Prostate gland (tissue), 2 donors: ENCODE results near the gene CHST8. TPM values are rescaled to one million over a fixed set of nuclear protein-coding genes. Genes with fewer than 3 reads are reported as not detected.

Experiments used
- DNase-seq: peaks from one replicate; pipeline ENCODE4 v3.0.0-alpha.2; 2019; ENCODE audit warnings: low spot score
- H3K27ac ChIP-seq, 2 donors: fragments of 200-600 bp; sonication (generic); 2 replicates each; pipeline ENCODE4 v1.5.1; 2017 to 2019
- H3K27me3 ChIP-seq: fragments of 200-600 bp; sonication (generic); replicated peaks from 2 replicates; pipeline ENCODE4 v1.5.1; 2019; ENCODE audit not compliant: insufficient read depth
- H3K36me3 ChIP-seq, 2 donors: fragments of 200-600 bp; sonication (generic); 1 replicate in 1 of 2; 2 replicates in 1 of 2; pipeline versions ENCODE4 v1.5.1 to v1.8.1; 2017 to 2019
- H3K4me1 ChIP-seq: fragments of 200-600 bp; sonication (generic); replicated peaks from 2 replicates; pipeline ENCODE4 v1.5.1; 2019
- H3K4me3 ChIP-seq, 2 donors: fragments of 200-600 bp; sonication (generic); 2 replicates each; pipeline ENCODE4 v1.5.1; 2017 to 2019
- H3K9me3 ChIP-seq: fragments of 200-600 bp; sonication (generic); 2 replicates; pipeline ENCODE4 v1.5.1; 2017
- POLR2A ChIP-seq: fragments of 450-650 bp; IDR thresholded peaks from one replicate; pipeline ENCODE4 v1.6.1; 2016; ENCODE audit warnings: antibody characterized with exemption, mild to moderate bottlenecking
- POLR2AphosphoS5 ChIP-seq: sonication (generic); formaldehyde crosslinking; IDR thresholded peaks from one replicate; pipeline ENCODE4 v1.6.1; 2017; ENCODE audit warnings: antibody characterized with exemption
- WGBS: methylation state at CpG from one replicate; pipeline ENCODE4 v1.1.5; 2018; 5-methylcytosine and 5-hydroxymethylcytosine counted together
- intact Hi-C: fragments of 100-400 bp; cut with DNase I; formaldehyde crosslinking; loops from one replicate; pipeline ENCODE4 v1.14.2; 2022
- total RNA-seq, 2 donors: library from RNA; depleted of rRNA; stranded (reverse); fragments of >200 nt; gene quantifications; one replicate each; pipeline ENCODE4 v1.1.0, GENCODE V29; 2016
- TF ChIP-seq, protein P1 (sequence below), 4 experiments: fragments of 200-600 bp in 2 of 4; fragments of 450-650 bp in 2 of 4; sonication (generic) in 2 of 4; IDR thresholded peaks; 1 replicate in 3 of 4; 2 replicates in 1 of 4; pipeline ENCODE4 v1.5.1; 2016 to 2019; ENCODE audit warnings: antibody characterized with exemption in 4 of 4, mild to moderate bottlenecking in 2 of 4, moderate library complexity in 2 of 4

The CHST8 gene
- total RNA-seq, 2 donors from 2014 or later, result 1.3 to 2.7 TPM

DNA sequence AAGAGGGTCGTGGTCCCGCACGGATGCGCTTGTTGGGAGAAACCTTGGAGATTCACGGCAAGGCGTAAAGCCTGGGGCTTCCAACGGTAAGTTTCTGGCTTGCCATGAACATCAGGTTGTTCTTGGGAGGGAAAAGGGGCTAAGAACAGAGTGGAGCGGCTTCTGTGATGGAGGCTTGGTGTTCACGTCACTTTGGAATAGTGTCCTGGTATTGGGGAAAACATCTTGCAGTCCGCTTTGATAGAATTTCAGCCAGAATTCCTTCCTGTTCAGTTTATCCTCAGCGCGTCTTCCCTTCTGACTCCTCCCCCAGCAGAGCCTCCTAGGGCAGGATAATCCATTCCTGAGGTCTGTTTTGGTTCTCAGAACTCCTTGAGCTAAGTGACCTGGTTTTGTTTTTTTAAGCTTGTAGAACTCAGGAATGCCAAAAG is 176.9 kb downstream of the CHST8 start:
- Histone ChIP-seq H3K4me3 (peak overlapping the region; percentile 54 to 80), H3K27me3 (no peaks in the 10 kb centered on the region), H3K9me3 (no peaks in the 10 kb centered on the region), H3K27ac (peak overlapping the region; percentile 91 to 96), H3K4me1 (no peaks in the 10 kb centered on the region), H3K36me3 (no peaks in the 10 kb centered on the region)
- no peak for TF ChIP-seq POLR2AphosphoS5
- TF ChIP-seq, protein P1, sequence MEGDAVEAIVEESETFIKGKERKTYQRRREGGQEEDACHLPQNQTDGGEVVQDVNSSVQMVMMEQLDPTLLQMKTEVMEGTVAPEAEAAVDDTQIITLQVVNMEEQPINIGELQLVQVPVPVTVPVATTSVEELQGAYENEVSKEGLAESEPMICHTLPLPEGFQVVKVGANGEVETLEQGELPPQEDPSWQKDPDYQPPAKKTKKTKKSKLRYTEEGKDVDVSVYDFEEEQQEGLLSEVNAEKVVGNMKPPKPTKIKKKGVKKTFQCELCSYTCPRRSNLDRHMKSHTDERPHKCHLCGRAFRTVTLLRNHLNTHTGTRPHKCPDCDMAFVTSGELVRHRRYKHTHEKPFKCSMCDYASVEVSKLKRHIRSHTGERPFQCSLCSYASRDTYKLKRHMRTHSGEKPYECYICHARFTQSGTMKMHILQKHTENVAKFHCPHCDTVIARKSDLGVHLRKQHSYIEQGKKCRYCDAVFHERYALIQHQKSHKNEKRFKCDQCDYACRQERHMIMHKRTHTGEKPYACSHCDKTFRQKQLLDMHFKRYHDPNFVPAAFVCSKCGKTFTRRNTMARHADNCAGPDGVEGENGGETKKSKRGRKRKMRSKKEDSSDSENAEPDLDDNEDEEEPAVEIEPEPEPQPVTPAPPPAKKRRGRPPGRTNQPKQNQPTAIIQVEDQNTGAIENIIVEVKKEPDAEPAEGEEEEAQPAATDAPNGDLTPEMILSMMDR (IDR thresholded peaks at IDR 0.05), result no peak
- TF ChIP-seq POLR2A, result no peak
- WGBS, result 54% methylated on average over 12 of the region's 12 CpGs
- DNase-seq, result no peak
- intact Hi-C loops, result no loop called here

DNA sequence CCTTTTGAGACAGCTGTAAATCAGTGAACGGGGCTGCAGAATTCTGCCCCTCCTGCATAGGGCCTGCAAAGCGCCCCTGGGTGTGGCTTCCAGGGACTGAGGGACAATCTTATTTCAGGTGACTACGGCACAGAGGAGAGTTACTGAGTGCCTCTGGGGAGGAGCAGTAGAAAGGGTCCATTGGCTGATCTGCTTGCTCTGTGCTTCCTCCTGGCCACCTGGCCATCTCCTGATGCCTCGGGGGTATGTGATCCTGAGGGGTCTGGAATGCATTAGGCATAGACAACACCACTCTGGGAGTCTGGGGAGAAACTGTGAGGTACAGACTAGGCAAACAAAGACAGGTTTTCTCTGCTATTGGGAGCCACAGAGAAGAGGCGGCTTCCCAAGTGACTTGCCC is 177.7 kb downstream of the CHST8 start:
- H3K27ac ChIP-seq, result peak overlapping the region in 1 of 2 donors; percentile 91
- no peaks in the 10 kb centered on the region for H3K27me3 ChIP-seq
- 74% methylated on average over 5 of the region's 5 CpGs for WGBS
- H3K4me3 ChIP-seq, result no peak overlapping the region
- intact Hi-C loops, result no loop called here
- TF ChIP-seq POLR2A (no peak), POLR2AphosphoS5 (no peak)
- TF ChIP-seq, protein P1 (IDR thresholded peaks at IDR 0.05), result no peak
- DNase-seq, result no peak
- H3K9me3 ChIP-seq, result no peaks in the 10 kb centered on the region
- no peaks in the 10 kb centered on the region for H3K4me1 ChIP-seq
- no peaks in the 10 kb centered on the region for H3K36me3 ChIP-seq

DNA sequence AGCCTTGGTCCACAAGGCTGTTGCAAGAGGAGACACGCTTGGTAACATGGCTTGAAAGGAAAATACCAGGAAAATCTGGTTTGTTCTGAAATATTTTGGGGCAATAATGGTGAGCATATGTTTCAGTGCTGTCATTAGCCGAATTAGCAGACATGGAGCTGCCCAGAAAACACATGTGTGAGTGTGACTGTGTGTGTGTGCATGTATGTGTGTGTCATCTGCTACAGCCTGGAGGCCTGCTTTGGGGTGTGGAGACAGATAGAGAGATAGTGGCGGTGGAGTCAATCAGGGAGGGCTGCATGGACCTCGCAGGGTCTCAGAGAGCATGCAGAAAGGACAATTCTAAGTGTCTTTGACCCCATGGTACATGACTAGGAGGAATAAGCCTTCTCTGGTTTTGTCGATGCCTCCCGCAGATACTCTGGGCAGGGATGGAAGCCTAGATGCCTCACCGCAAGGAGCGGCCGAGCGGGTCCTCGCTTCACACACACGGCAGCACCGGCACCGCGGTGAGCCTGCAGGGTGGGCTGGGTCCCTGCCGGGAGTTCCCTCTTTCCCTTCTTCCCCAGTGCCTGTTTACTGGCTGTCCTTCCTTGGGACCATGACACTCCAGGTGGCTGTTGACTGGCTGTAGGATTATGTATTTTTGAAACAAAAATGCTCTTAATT is 178.4 kb downstream of the CHST8 start:
- intact Hi-C loops, result no loop called here
- DNase-seq, result no peak
- WGBS, result 91% methylated on average over 16 of the region's 16 CpGs
- H3K27me3 ChIP-seq, result no peaks in the 10 kb centered on the region
- no peaks in the 10 kb centered on the region for H3K9me3 ChIP-seq
- no peak overlapping the region for H3K4me3 ChIP-seq
- no peaks in the 10 kb centered on the region for H3K36me3 ChIP-seq
- H3K4me1 ChIP-seq, result no peaks in the 10 kb centered on the region
- H3K27ac ChIP-seq, result no peak overlapping the region
- no peak for TF ChIP-seq POLR2AphosphoS5
- TF ChIP-seq POLR2A, result no peak
- TF ChIP-seq, protein P1 (IDR thresholded peaks at IDR 0.05), result no peak

DNA sequence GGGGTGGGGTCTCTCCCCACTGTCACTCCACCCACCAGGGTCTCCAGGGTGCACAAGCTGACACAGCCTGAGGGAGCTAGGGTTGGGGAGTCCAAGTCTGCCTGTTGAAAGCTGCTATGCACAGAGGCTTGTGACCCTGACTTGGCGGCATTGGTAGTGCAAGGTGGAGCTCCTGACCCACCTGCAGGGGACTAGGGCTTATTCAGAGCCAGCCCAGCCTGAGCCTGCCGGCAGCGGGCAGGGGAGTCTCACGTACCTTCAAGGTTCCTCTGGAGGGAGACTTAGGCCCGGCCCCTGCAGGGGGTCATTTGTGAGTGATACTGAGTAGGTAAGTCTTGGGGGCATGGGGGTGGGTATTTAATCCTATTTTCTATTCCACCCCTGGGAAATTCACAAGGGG is 179.7 kb downstream of the CHST8 start:
- no peak overlapping the region for H3K4me3 ChIP-seq
- H3K9me3 ChIP-seq, result no peaks in the 10 kb centered on the region
- DNase-seq, result no peak
- H3K4me1 ChIP-seq, result no peaks in the 10 kb centered on the region
- intact Hi-C loops, result no loop called here
- H3K27ac ChIP-seq, result no peak overlapping the region
- WGBS, result 89% methylated on average over 5 of the region's 5 CpGs
- H3K27me3 ChIP-seq, result no peaks in the 10 kb centered on the region
- no peaks in the 10 kb centered on the region for H3K36me3 ChIP-seq
- TF ChIP-seq, protein P1 (IDR thresholded peaks at IDR 0.05), result no peak
- TF ChIP-seq POLR2A (no peak), POLR2AphosphoS5 (no peak)

DNA sequence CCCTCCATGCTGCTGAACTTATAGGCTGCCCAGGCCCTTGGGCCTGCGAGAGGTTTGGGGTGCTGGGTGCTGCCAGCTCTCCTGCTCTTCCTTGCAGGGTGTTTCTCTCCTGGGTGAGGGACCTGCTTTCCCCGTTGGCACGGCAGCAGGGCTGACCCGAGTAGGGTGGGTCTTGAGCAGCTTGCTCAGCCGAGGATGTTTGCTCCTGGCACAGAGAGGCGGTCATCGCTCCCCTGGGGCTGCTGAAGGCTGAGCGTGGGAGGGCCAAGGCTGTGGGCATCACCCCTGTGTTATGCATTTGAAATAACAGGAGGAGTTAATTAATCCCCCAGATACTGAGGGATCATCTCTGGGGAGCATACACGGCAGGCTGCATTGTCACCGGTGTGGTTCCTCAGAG is 180.2 kb downstream of the CHST8 start:
- no peaks in the 10 kb centered on the region for H3K36me3 ChIP-seq
- H3K27ac ChIP-seq, result no peak overlapping the region
- H3K4me1 ChIP-seq, result no peaks in the 10 kb centered on the region

More for the DNA sequence above, 180.2 kb downstream of the CHST8 start:
- 79% methylated on average over 10 of the region's 10 CpGs for WGBS
- DNase-seq, result no peak
- Histone ChIP-seq H3K9me3 (no peaks in the 10 kb centered on the region), H3K27me3 (no peaks in the 10 kb centered on the region), H3K4me3 (no peak overlapping the region)
- TF ChIP-seq POLR2A (no peak), POLR2AphosphoS5 (no peak)
- TF ChIP-seq, protein P1 (IDR thresholded peaks at IDR 0.05), result no peak
- intact Hi-C loops, result no loop called here
